ENCODE measurements around the gene GK.

- no peak for TF ChIP-seq EZH2phosphoT487 (IDR thresholded peaks at IDR 0.05; ENCODE audit: insufficient read depth, low read depth)
- TF ChIP-seq EZH2 (IDR thresholded peaks at IDR 0.05; ENCODE audit: insufficient read depth, poor library complexity, severe bottlenecking), result no peak
Measured at GRCh38 chrX:30706216-30706775, 53.1 kb downstream of the GK start.

Measured in GM23248 (cell line).